Hepatocyte (in vitro differentiated cells): Measurements from ENCODE around the gene LPP. TPM values are rescaled to one million over a fixed set of nuclear protein-coding genes. Genes with fewer than 3 reads are reported as not detected.

Experiments used
- DNase-seq: peaks from one replicate; pipeline ENCODE4 v3.0.0-alpha.2; 2016; ENCODE audit warnings: low spot score
- H2AFZ ChIP-seq: fragments of 200-600 bp; sonication (generic); 2 replicates; pipeline ENCODE4 v1.6.0; 2016; ENCODE audit warnings: antibody characterized with exemption, mild to moderate bottlenecking
- H3K27ac ChIP-seq: fragments of 200-600 bp; sonication (generic); 2 replicates; pipeline ENCODE4 v1.5.1; 2016; ENCODE audit warnings: mild to moderate bottlenecking
- H3K27me3 ChIP-seq: fragments of 200-600 bp; sonication (generic); 2 replicates; pipeline ENCODE4 v1.6.1; 2016
- H3K36me3 ChIP-seq: fragments of 200-600 bp; sonication (generic); replicated peaks from 2 replicates; pipeline ENCODE4 v1.5.1; 2016; ENCODE audit warnings: low read depth; ENCODE audit not compliant: insufficient read depth
- H3K4me1 ChIP-seq: fragments of 200-600 bp; sonication (generic); 2 replicates; pipeline ENCODE4 v1.5.1; 2016; ENCODE audit warnings: mild to moderate bottlenecking, moderate library complexity; ENCODE audit not compliant: insufficient read depth
- H3K4me2 ChIP-seq: fragments of 200-600 bp; sonication (generic); 2 replicates; pipeline ENCODE4 v1.6.0; 2016
- H3K4me3 ChIP-seq: fragments of 200-600 bp; sonication (generic); 2 replicates; pipeline ENCODE4 v1.5.1; 2016; ENCODE audit warnings: mild to moderate bottlenecking
- H3K79me2 ChIP-seq: fragments of 200-600 bp; sonication (generic); 2 replicates; pipeline ENCODE4 v1.6.0; 2017; ENCODE audit warnings: mild to moderate bottlenecking
- H3K9me2 ChIP-seq: fragments of 200-600 bp; sonication (generic); replicated peaks from 2 replicates; pipeline ENCODE4 v1.6.0; 2017; ENCODE audit warnings: mild to moderate bottlenecking; ENCODE audit not compliant: insufficient read depth
- H3K9me3 ChIP-seq: fragments of 200-600 bp; sonication (generic); 2 replicates; pipeline ENCODE4 v1.5.1; 2016; ENCODE audit warnings: low read depth, mild to moderate bottlenecking
- H4K20me1 ChIP-seq: fragments of 200-600 bp; sonication (generic); 2 replicates; pipeline ENCODE4 v1.6.0; 2016; ENCODE audit warnings: mild to moderate bottlenecking; ENCODE audit not compliant: insufficient read depth, poor library complexity, severe bottlenecking
- EZH2 ChIP-seq: fragments of 200-600 bp; sonication (generic); IDR thresholded peaks from 2 replicates; pipeline ENCODE4 v1.6.1; 2016; ENCODE audit warnings: antibody characterized with exemption, mild to moderate bottlenecking, borderline replicate concordance
- EZH2phosphoT487 ChIP-seq: fragments of 200-600 bp; sonication (generic); IDR thresholded peaks from one replicate; pipeline ENCODE4 v1.6.1; 2018; ENCODE audit warnings: antibody characterized with exemption, mild to moderate bottlenecking, low read depth, moderate library complexity; ENCODE audit not compliant: unreplicated experiment, severe bottlenecking
- WGBS: methylation state at CpG from one replicate; pipeline ENCODE4 v1.1.6; 2016; ENCODE audit warnings: low lambda C conversion rate; ENCODE audit errors: missing lambda C conversion rate; 5-methylcytosine and 5-hydroxymethylcytosine counted together
- polyA plus RNA-seq: library from polyadenylated mRNA; unstranded; fragments of >200 nt; fragmentation: Nextera tagmentation; extraction: Ambion mirVana; gene quantifications from 2 replicates; pipeline ENCODE4 v1.2.1, GENCODE V29; 2016
- total RNA-seq: library from RNA; depleted of rRNA; stranded (reverse); fragments of >200 nt; gene quantifications from 2 replicates; pipeline ENCODE4 v1.2.3, GENCODE V29; 2014
- TF ChIP-seq, protein P1 (sequence below): fragments of 200-600 bp; sonication (generic); IDR thresholded peaks from 2 replicates; pipeline ENCODE4 v1.5.1; 2016; ENCODE audit warnings: antibody characterized with exemption, mild to moderate bottlenecking; ENCODE audit not compliant: poor library complexity

Gene LPP
- total and polyA plus RNA-seq, 2 experiments from 2014 or later = 53.2 to 73.8 TPM

DNA sequence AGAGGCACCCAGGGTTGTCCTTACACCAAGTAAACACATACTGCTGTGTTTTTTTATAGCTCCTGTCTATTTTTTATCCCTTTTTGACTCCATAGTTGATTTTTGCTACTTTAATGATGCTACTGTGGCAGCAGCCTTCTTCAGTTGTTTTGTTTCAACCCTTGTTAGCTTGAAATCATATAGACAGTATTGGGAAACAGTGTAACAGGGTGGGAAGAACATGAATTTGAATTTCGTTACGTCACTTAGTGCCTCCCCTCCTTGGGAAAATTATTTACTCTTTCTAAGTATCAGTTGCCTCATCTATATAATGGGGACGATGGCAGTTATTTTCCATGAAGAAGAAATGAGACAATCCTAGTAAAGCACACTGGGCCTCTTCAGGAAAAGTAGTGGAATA is 608.0 kb downstream of the LPP start:
- H3K4me2 ChIP-seq = no peak overlapping the region
- WGBS = 95% methylated on average over 3 of the region's 3 CpGs

GRCh38 chr3:188764609-188765008 is 610.7 kb downstream of the LPP start:
- DNase-seq = peak; percentile 10
- H3K79me2 ChIP-seq = no peaks in the 10 kb centered on the region
- no peaks in the 10 kb centered on the region for H3K9me2 ChIP-seq
- no peaks in the 10 kb centered on the region for H3K9me3 ChIP-seq
- H3K36me3 ChIP-seq = no peaks in the 10 kb centered on the region
- TF ChIP-seq, protein P1, sequence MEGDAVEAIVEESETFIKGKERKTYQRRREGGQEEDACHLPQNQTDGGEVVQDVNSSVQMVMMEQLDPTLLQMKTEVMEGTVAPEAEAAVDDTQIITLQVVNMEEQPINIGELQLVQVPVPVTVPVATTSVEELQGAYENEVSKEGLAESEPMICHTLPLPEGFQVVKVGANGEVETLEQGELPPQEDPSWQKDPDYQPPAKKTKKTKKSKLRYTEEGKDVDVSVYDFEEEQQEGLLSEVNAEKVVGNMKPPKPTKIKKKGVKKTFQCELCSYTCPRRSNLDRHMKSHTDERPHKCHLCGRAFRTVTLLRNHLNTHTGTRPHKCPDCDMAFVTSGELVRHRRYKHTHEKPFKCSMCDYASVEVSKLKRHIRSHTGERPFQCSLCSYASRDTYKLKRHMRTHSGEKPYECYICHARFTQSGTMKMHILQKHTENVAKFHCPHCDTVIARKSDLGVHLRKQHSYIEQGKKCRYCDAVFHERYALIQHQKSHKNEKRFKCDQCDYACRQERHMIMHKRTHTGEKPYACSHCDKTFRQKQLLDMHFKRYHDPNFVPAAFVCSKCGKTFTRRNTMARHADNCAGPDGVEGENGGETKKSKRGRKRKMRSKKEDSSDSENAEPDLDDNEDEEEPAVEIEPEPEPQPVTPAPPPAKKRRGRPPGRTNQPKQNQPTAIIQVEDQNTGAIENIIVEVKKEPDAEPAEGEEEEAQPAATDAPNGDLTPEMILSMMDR = no peak
- no peak for TF ChIP-seq EZH2
- TF ChIP-seq EZH2phosphoT487 = no peak
- no peaks in the 10 kb centered on the region for H3K27me3 ChIP-seq
- H3K27ac ChIP-seq = peak overlapping the region; percentile 41
- WGBS = 71% methylated on average over 1 of the region's 1 CpG
- no peak overlapping the region for H3K4me2 ChIP-seq
- H2AFZ ChIP-seq = no peak overlapping the region
- H3K4me1 ChIP-seq = peaks cover 4% of the 10 kb centered on the region
- no peak overlapping the region for H3K4me3 ChIP-seq
- no peaks in the 10 kb centered on the region for H4K20me1 ChIP-seq

More for the DNA sequence above, 608.0 kb downstream of the LPP start:
- Histone ChIP-seq H3K79me2 (no peaks in the 10 kb centered on the region), H3K9me3 (no peaks in the 10 kb centered on the region), H3K4me1 (peaks cover 4% of the 10 kb centered on the region), H3K36me3 (no peaks in the 10 kb centered on the region), H3K4me3 (no peak overlapping the region), H4K20me1 (no peaks in the 10 kb centered on the region), H3K27ac (no peak overlapping the region), H2AFZ (no peak overlapping the region), H3K9me2 (no peaks in the 10 kb centered on the region), H3K27me3 (no peaks in the 10 kb centered on the region)
- TF ChIP-seq EZH2 (no peak), EZH2phosphoT487 (no peak)
- TF ChIP-seq, protein P1 = no peak
- no peak for DNase-seq

DNA sequence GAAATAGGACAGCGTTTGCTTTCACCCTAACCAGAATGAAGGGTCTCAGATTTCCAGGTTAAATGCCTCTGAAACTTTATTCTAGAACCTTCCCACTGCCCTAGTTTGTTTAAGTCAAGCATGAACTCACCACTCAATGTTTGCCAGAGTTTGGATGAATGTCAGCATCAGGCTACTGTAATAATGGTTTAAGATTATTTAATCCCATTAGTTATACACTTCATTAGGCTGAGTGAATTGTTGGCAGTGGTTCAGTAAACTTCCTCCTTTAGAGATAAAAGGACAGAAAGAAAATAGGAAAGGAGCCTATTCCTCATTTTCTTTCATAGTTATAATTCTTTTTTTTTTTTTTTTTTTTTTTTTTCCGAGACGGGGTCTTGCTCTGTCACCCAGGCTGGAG is 615.9 kb downstream of the LPP start:
- no peak overlapping the region for H3K27ac ChIP-seq
- no peak for DNase-seq
- H3K4me2 ChIP-seq = no peak overlapping the region
- H4K20me1 ChIP-seq = no peaks in the 10 kb centered on the region
- no peak overlapping the region for H3K4me3 ChIP-seq
- H3K9me2 ChIP-seq = no peaks in the 10 kb centered on the region
- H3K36me3 ChIP-seq = no peaks in the 10 kb centered on the region
- H3K4me1 ChIP-seq = peaks cover 4% of the 10 kb centered on the region
- no peaks in the 10 kb centered on the region for H3K9me3 ChIP-seq
- H3K79me2 ChIP-seq = peaks cover 4% of the 10 kb centered on the region
- TF ChIP-seq EZH2phosphoT487 (no peak), EZH2 (no peak)
- TF ChIP-seq, protein P1 = no peak
- 78% methylated on average over 2 of the region's 3 CpGs for WGBS
- no peak overlapping the region for H2AFZ ChIP-seq
- H3K27me3 ChIP-seq = no peaks in the 10 kb centered on the region

GRCh38 chr3:188772886-188773285 is 618.9 kb downstream of the LPP start:
- H3K9me2 ChIP-seq = no peaks in the 10 kb centered on the region
- no peak overlapping the region for H3K27ac ChIP-seq
- no peaks in the 10 kb centered on the region for H3K4me1 ChIP-seq
- no peak overlapping the region for H3K4me3 ChIP-seq
- TF ChIP-seq EZH2phosphoT487 (no peak), EZH2 (no peak)
- TF ChIP-seq, protein P1 = no peak
- no peak overlapping the region for H3K4me2 ChIP-seq
- no peaks in the 10 kb centered on the region for H3K27me3 ChIP-seq
- no peaks in the 10 kb centered on the region for H3K36me3 ChIP-seq
- H3K79me2 ChIP-seq = peaks cover 8% of the 10 kb centered on the region
- 50% methylated on average over 3 of the region's 3 CpGs for WGBS
- no peaks in the 10 kb centered on the region for H3K9me3 ChIP-seq
- DNase-seq = peak; percentile 37
- H4K20me1 ChIP-seq = no peaks in the 10 kb centered on the region
- no peak overlapping the region for H2AFZ ChIP-seq
